ENCODE results near the gene F7. TPM values are rescaled to one million over a fixed set of nuclear protein-coding genes. Genes with fewer than 3 reads are reported as not detected.

F7 gene
- total and polyA plus RNA-seq, 2 donors (not counting 3 experiments of a cell fraction or from before 2014, with no cell fraction given) = not detected

DNA sequence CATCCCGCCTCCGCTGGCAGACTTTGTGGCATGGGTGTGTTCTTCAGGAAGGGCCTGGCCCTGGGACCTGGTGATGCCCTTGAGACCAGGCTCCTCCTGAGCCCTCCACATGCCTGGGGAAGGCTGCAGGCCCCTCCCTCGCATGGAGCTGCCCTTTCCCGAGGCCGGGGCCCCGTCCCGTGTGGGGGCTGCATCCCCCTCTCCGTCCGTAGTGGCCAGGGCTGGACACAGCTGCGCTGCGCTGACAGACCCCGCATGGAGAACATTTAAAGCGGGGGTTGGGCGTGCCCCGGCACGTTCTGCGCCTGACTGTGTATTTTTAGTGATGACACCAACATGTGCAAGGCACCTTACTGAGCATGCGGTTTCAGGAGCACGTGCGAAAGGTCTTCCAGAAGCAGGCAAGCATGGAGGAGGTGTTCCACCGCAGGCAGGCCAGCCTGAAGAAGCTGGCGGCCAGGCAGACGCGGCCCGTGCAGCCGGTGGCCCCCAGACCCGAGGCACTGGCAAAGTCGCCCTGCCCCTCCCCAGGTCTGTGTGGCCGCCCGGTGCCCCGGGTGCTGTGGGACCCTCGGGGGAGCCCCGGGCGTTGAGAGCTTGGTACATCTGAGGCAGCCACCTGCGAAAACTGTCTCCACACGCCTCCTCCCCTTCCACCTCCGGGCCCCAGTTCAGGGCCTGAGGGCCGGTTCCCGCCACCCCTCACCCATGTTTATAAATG is 28.8 kb upstream of the F7 start:
- no peak overlapping the region for H3K4me2 ChIP-seq (ENCODE audit: insufficient read depth, low read length)
- no peaks in the 10 kb centered on the region for H3K9me1 ChIP-seq (replicated peaks; ENCODE audit: control insufficient read depth, extremely low read depth, insufficient read depth, low read length)
- intact Hi-C loops (cut with micrococcal nuclease) = no loop called here
- no peaks in the 10 kb centered on the region for H3K27me3 ChIP-seq (ENCODE audit: control insufficient read depth in 2 of 2, insufficient read depth in 2 of 2, low read length in 2 of 2)
- H3K79me2 ChIP-seq (ENCODE audit: control insufficient read depth, insufficient read depth, low read length) = no peaks in the 10 kb centered on the region
- ChIA-PET CTCF (no interaction called here), POLR2A (no interaction called here)
- dilution Hi-C loops (cut with MboI; ENCODE audit: extremely low pct_ligation_motif_present, low sequenced_read_pairs) = no loop called here
- H4K20me1 ChIP-seq (replicated peaks; ENCODE audit: control insufficient read depth, extremely low read depth, insufficient read depth, low read length) = no peaks in the 10 kb centered on the region
- H3K4me3 ChIP-seq (replicated peaks in 1 of 3; ENCODE audit: insufficient read depth in 1 of 3, low read depth in 1 of 3, low read length in 3 of 3) = no peak overlapping the region
- H3K9me3 ChIP-seq (replicated peaks; ENCODE audit: control insufficient read depth, insufficient read depth, low read length) = no peaks in the 10 kb centered on the region
- FAIRE-seq = no peak
- no TSS peak for BruUV-seq (replicated peaks)
- no peak for DNase-seq (ENCODE audit: low read depth, low spot score)
- no peak for TF ChIP-seq EZH2 (IDR thresholded peaks at IDR 0.05; ENCODE audit: borderline replicate concordance, low read depth, low read length, severe bottlenecking)
- TF ChIP-seq, protein P1, sequence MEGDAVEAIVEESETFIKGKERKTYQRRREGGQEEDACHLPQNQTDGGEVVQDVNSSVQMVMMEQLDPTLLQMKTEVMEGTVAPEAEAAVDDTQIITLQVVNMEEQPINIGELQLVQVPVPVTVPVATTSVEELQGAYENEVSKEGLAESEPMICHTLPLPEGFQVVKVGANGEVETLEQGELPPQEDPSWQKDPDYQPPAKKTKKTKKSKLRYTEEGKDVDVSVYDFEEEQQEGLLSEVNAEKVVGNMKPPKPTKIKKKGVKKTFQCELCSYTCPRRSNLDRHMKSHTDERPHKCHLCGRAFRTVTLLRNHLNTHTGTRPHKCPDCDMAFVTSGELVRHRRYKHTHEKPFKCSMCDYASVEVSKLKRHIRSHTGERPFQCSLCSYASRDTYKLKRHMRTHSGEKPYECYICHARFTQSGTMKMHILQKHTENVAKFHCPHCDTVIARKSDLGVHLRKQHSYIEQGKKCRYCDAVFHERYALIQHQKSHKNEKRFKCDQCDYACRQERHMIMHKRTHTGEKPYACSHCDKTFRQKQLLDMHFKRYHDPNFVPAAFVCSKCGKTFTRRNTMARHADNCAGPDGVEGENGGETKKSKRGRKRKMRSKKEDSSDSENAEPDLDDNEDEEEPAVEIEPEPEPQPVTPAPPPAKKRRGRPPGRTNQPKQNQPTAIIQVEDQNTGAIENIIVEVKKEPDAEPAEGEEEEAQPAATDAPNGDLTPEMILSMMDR (IDR thresholded peaks at IDR 0.05; ENCODE audit: extremely low read depth in 1 of 2, insufficient read depth in 1 of 2, low read depth in 1 of 2, low read length in 2 of 2) = no peak
- TF ChIP-seq POLR2AphosphoS5 (IDR thresholded peaks at IDR 0.05; ENCODE audit: insufficient read depth, low read depth, low read length) = no peak
- no peak for TF ChIP-seq GATA2 (IDR thresholded peaks at IDR 0.05; ENCODE audit: insufficient read depth, insufficient read length, low read depth, low read length)
- no peak for TF ChIP-seq FOS (IDR thresholded peaks at IDR 0.05; ENCODE audit: borderline replicate concordance, insufficient read depth, low read length)
- no peak for TF ChIP-seq MYC (IDR thresholded peaks at IDR 0.05; ENCODE audit: low read depth, low read length)
- no peak for TF ChIP-seq POLR2A (IDR thresholded peaks at IDR 0.05; ENCODE audit: low read depth, low read length)
- TF ChIP-seq JUN (IDR thresholded peaks at IDR 0.05; ENCODE audit: borderline replicate concordance, insufficient read depth, insufficient read length, low read depth) = no peak
- TF ChIP-seq, protein P2, sequence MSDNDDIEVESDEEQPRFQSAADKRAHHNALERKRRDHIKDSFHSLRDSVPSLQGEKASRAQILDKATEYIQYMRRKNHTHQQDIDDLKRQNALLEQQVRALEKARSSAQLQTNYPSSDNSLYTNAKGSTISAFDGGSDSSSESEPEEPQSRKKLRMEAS (IDR thresholded peaks at IDR 0.05; ENCODE audit: insufficient read depth, insufficient read length) = no peak
- H3K36me3 ChIP-seq (ENCODE audit: control insufficient read depth in 2 of 2, extremely low read depth in 1 of 2, insufficient read depth in 2 of 2, low read length in 2 of 2) = no peaks in the 10 kb centered on the region
- H3K9ac ChIP-seq (replicated peaks; ENCODE audit: extremely low read depth, insufficient read depth, low read length) = no peak overlapping the region
- H2AFZ ChIP-seq (ENCODE audit: low read depth, low read length) = no peak overlapping the region
- H3K27ac ChIP-seq (ENCODE audit: insufficient read depth, low read depth, low read length) = no peak overlapping the region
- no peaks in the 10 kb centered on the region for H3K4me1 ChIP-seq (ENCODE audit: control insufficient read depth, extremely low read depth, insufficient read depth, low read length)
